LNCaP clone FGC (cell line): Measurements from ENCODE around the gene CAPS.

Source experiments
- DNase-seq: peaks from one replicate; pipeline ENCODE4 v3.0.0-alpha.2; 2011; ENCODE audit warnings: low read depth
- H3K4me3 ChIP-seq: 2 replicates; pipeline ENCODE4 v1.5.1; 2011; ENCODE audit warnings: mild to moderate bottlenecking, low read depth, low read length, control low read depth
- TF ChIP-seq, protein P1 (sequence below): IDR thresholded peaks from 2 replicates; pipeline ENCODE4 v1.5.1; 2012; ENCODE audit warnings: mild to moderate bottlenecking; ENCODE audit not compliant: control insufficient read depth, insufficient read depth; ENCODE audit errors: extremely low read depth

The CAPS gene

DNA sequence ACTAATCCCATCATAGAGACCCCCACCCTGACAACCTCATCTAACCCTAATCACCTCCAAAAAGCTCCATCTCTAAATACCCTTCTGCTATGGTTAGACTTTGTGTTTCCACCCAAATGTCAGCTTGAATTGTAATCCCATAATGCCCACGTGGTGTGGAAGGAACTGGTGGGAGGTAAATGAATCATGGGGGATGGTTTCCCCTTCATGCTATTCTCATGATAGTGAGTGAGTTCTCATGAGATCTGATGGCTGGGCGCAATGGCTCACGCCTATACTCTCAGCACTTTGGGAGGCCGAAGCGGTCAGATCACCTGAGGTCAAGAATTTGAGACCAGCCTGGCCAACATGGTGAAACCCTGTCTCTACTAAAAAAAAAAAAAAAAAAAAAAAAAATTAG is 6.8 kb upstream of the CAPS start:
- H3K4me3 ChIP-seq = no peak overlapping the region
- TF ChIP-seq, protein P1, sequence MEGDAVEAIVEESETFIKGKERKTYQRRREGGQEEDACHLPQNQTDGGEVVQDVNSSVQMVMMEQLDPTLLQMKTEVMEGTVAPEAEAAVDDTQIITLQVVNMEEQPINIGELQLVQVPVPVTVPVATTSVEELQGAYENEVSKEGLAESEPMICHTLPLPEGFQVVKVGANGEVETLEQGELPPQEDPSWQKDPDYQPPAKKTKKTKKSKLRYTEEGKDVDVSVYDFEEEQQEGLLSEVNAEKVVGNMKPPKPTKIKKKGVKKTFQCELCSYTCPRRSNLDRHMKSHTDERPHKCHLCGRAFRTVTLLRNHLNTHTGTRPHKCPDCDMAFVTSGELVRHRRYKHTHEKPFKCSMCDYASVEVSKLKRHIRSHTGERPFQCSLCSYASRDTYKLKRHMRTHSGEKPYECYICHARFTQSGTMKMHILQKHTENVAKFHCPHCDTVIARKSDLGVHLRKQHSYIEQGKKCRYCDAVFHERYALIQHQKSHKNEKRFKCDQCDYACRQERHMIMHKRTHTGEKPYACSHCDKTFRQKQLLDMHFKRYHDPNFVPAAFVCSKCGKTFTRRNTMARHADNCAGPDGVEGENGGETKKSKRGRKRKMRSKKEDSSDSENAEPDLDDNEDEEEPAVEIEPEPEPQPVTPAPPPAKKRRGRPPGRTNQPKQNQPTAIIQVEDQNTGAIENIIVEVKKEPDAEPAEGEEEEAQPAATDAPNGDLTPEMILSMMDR = no peak
- no peak for DNase-seq

DNA sequence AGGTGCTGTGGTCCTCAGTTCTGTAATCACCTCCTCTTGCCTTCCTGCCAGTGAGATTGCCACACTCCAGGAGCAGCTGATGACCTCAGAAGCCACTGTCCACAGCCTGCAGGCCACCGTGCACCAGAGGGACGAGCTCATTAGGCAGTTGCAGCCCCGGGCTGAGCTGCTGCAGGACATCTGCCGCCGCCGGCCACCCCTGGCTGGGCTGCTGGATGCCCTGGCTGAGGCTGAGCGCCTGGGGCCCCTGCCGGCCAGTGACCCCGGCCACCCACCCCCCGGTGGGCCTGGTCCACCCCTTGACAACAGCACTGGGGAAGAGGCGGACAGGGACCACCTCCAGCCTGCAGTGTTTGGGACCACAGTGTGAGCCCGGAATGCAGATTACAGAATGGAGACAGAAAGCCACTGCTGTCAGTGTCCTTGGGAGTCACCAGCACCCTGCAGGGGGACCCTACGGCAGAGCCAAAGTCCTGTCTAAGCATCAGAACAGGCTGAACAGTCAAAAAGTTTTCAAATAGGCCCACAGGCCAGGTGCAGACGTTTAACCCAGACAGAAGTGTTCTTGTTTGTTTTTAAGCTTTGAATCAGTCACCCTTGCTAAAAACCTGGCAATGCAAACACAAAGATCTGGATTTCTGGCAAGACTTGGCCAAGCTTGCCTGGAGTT is 5.1 kb upstream of the CAPS start:
- no peak overlapping the region for H3K4me3 ChIP-seq
- TF ChIP-seq, protein P1 = no peak
- no peak for DNase-seq

DNA sequence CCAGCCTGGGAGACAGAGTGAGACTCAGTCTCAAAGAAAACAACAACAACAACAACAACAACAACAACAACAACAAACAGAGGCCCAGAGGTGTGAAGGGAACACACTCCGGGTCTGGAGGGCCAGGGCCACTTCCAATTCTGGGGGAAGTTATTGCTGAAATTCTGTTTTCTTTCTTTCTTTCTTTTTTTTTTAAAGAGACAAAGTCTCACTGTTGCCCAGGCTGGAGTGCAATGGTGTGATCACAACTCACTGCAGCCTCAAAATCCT is 3.5 kb upstream of the CAPS start:
- H3K4me3 ChIP-seq = no peak overlapping the region
- DNase-seq = no peak
- TF ChIP-seq, protein P1 = no peak

DNA sequence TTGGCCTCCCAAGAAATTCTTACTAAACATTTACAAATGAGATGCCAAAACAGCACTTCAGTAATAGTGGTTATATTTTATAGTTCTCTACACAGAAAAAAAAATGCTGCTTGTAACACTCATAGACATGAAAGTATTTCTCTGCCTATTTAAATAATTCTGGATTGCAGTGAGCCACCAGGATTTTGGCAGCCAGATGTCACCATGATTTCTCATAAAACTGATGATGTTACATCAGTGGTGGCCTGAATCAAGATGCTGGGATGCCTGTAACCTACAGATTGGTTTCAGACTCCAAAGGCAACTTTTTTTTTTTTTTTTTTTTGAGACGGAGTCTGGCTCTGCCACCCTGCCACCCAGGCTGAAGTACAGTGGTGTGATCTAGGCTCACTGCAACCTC is 2.7 kb upstream of the CAPS start:
- no peak overlapping the region for H3K4me3 ChIP-seq
- DNase-seq = no peak
- TF ChIP-seq, protein P1 = no peak

DNA sequence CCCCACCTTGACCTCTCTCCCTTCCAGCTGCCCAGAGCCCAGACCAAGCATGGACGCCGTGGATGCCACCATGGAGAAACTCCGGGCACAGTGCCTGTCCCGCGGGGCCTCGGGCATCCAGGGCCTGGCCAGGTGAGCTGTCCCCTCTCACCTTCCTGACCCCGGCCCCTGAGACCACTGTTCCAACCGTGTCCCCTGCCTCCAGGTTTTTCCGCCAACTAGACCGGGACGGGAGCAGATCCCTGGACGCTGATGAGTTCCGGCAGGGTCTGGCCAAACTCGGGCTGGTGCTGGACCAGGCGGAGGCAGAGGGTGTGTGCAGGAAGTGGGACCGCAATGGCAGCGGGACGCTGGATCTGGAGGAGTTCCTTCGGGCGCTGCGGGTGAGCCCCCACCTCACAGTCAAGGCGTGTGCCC is 312 bp downstream of the CAPS start:
- TF ChIP-seq, protein P1 = no peak
- no peak overlapping the region for H3K4me3 ChIP-seq
- DNase-seq = no peak

DNA sequence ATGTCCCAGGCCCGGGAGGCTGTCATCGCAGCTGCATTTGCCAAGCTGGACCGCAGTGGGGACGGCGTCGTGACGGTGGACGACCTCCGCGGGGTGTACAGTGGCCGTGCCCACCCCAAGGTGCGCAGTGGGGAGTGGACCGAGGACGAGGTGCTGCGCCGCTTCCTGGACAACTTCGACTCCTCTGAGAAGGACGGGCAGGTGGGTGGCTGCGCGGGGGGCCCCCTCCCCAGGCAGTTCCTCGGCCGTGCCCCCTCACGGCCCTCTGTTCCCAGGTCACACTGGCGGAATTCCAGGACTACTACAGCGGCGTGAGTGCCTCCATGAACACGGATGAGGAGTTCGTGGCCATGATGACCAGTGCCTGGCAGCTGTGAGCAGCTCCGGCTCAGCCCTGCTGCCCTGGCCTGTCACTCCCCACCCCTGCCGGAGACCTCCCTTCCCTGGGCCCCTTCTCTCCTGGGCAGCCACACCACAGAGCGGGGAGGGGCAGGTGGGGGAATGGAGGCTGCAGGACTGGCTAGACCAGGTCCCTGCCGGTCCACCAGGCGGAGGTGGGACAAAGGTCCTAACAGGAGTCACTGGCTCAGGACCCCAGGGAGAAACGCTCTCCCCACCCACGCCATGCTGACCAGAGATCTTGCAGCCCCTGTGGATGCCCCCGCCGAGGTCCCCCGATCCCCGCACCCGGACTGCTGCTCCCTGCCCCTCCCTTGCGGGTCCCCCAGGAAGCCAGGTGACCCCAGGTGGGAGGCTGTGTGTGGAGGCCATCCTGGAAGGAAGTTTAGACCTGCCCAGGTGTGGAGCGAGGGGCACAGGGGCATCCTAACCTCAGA is 1.1 kb downstream of the CAPS start:
- no peak for DNase-seq
- TF ChIP-seq, protein P1 = no peak
- H3K4me3 ChIP-seq = no peak overlapping the region
